HEK293T (cell line): ENCODE data around the gene TKFC.

Source experiments
- CTCF ChIA-PET: fragments of 350-600 bp; formaldehyde crosslinking; extraction: SDS; loops from one replicate; lab custom pipeline; 2021; ENCODE audit warnings: antibody characterized with exemption, inconsistent platforms; lab: Yijun Ruan, JAX
- POLR2A ChIA-PET: fragments of 350-600 bp; formaldehyde crosslinking; extraction: SDS; loops from one replicate; lab custom pipeline; 2020; ENCODE audit warnings: antibody characterized with exemption, inconsistent platforms; lab: Yijun Ruan, JAX
- DNase-seq: peaks from one replicate; pipeline ENCODE4 v3.0.0; 2012; ENCODE audit warnings: mixed read lengths; ENCODE audit errors: extremely low spot score
- ARNT ChIP-seq: fragments of 450-650 bp; IDR thresholded peaks from 2 replicates; pipeline ENCODE4 v1.6.1; 2017; ENCODE audit warnings: mild to moderate bottlenecking
- BHLHE40 ChIP-seq: fragments of 450-650 bp; IDR thresholded peaks from 2 replicates; pipeline ENCODE4 v1.6.1; 2016; ENCODE audit warnings: mild to moderate bottlenecking, moderate library complexity, borderline replicate concordance
- CTBP1 ChIP-seq: fragments of 450-650 bp; IDR thresholded peaks from 2 replicates; pipeline ENCODE4 v1.6.1; 2016; ENCODE audit warnings: borderline replicate concordance
- ELF4 ChIP-seq: fragments of 450-650 bp; IDR thresholded peaks from 2 replicates; pipeline ENCODE4 v1.6.1; 2017; ENCODE audit warnings: antibody characterized with exemption
- FOXA1 ChIP-seq: fragments of 450-650 bp; IDR thresholded peaks from 2 replicates; pipeline ENCODE4 v1.6.1; 2016; ENCODE audit warnings: mild to moderate bottlenecking
- FOXK2 ChIP-seq: fragments of 450-650 bp; IDR thresholded peaks from 2 replicates; pipeline ENCODE4 v1.6.1; 2016; ENCODE audit warnings: mild to moderate bottlenecking
- FOXM1 ChIP-seq: fragments of 450-650 bp; IDR thresholded peaks from 2 replicates; pipeline ENCODE4 v1.6.1; 2017; ENCODE audit warnings: mild to moderate bottlenecking, borderline replicate concordance
- HDGF ChIP-seq: fragments of 450-650 bp; IDR thresholded peaks from 2 replicates; pipeline ENCODE4 v1.6.1; 2017; ENCODE audit warnings: antibody characterized with exemption, borderline replicate concordance
- L3MBTL2 ChIP-seq: fragments of 450-650 bp; conservative IDR thresholded peaks from 2 replicates; pipeline ENCODE4 v1.6.1; 2016; ENCODE audit warnings: mild to moderate bottlenecking
- LEF1 ChIP-seq: fragments of 450-650 bp; IDR thresholded peaks from 2 replicates; pipeline ENCODE4 v1.6.1; 2017; ENCODE audit warnings: mild to moderate bottlenecking, borderline replicate concordance
- NFRKB ChIP-seq: fragments of 450-650 bp; IDR thresholded peaks from 2 replicates; pipeline ENCODE4 v1.6.1; 2016; ENCODE audit warnings: mild to moderate bottlenecking, moderate library complexity
- PKNOX1 ChIP-seq: fragments of 450-650 bp; IDR thresholded peaks from 2 replicates; pipeline ENCODE4 v1.6.1; 2016
- SP1 ChIP-seq: fragments of 450-650 bp; IDR thresholded peaks from 2 replicates; pipeline ENCODE4 v1.6.1; 2017
- SUZ12 ChIP-seq: fragments of 450-650 bp; IDR thresholded peaks from 2 replicates; pipeline ENCODE4 v1.6.1; 2016; ENCODE audit warnings: mild to moderate bottlenecking
- TARDBP ChIP-seq: fragments of 450-650 bp; IDR thresholded peaks from 2 replicates; pipeline ENCODE4 v1.6.1; 2016
- ZNF384 ChIP-seq: fragments of 450-650 bp; IDR thresholded peaks from 2 replicates; pipeline ENCODE4 v1.6.1; 2016

The TKFC gene

GRCh38 chr11:61338783-61339489, 5.9 kb downstream of the TKFC start:
- no peak for DNase-seq
- TF ChIP-seq FOXA1 = no peak
- TF ChIP-seq L3MBTL2 = no peak
- no peak for TF ChIP-seq FOXM1
- no peak for TF ChIP-seq FOXK2
- TF ChIP-seq TARDBP = no peak
- no peak for TF ChIP-seq HDGF
- no peak for TF ChIP-seq LEF1
- CTCF ChIA-PET = no interaction called here
- POLR2A ChIA-PET = interaction anchor here (0.6 to 7.2 kb wide), 2 partner anchors 23 to 257 kb away, joined by 3 to 103 read pairs; partner anchors contain the start of genes CYB561A3 and TMEM138

DNA sequence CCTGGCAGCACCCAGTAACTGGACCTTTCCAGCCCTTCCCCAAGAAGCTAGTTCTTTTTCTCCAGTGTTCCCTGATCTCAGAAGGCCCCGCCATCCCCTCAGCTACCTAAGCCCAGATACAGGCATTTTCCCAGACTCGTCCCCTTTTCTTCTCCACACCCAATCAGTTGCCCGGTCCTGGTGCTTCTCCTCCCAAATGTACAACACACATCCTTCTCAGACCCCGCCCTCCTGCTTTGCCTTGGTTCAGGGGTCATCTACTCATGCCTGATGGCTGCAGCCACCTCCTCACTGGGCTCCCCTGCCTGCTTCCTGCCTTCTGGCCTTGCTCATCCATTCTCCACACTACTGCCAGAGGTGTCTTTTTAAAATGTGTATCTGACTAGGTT, 6.5 kb downstream of the TKFC start:
- POLR2A ChIA-PET = interaction anchor here (0.6 to 7.2 kb wide), 2 partner anchors 22 to 258 kb away, joined by 3 to 103 read pairs; partner anchors contain the start of genes CYB561A3 and TMEM138
- CTCF ChIA-PET = no interaction called here

DNA sequence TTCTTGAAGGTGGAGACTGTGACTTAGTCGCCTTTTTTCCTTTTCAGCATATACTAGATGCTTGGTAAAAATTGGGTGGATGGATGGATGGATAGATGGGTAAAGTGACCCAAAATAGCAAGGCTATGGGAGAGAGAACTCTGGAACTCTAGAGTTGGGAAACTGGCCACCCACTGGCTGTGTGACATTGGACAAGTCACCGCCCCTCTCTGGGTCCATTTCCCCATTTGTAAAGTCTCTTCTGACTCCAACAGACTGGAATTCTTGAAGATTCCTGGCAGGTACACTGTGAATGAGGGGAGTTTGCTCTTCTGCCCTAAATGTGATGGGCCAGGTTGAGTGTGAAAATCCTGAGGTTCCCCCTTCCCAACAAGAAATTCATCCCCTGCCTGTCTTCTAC, 8.0 kb downstream of the TKFC start:
- POLR2A ChIA-PET = interaction anchor here (2.2 kb wide), 1 partner anchor 21 kb away, joined by 12 read pairs; the partner anchor contains the start of genes CYB561A3 and TMEM138
- CTCF ChIA-PET = interaction anchor here (1.2 kb wide), 1 partner anchor 45 kb away, joined by 5 read pairs; no protein-coding TSS in a partner anchor
- TF ChIP-seq ZNF384 = no peak
- no peak for DNase-seq

More for the DNA sequence above, 6.5 kb downstream of the TKFC start:
- TF ChIP-seq BHLHE40 (no peak), SP1 (no peak), ARNT (no peak), FOXA1 (no peak), TARDBP (no peak), CTBP1 (no peak)
- no peak for DNase-seq

DNA sequence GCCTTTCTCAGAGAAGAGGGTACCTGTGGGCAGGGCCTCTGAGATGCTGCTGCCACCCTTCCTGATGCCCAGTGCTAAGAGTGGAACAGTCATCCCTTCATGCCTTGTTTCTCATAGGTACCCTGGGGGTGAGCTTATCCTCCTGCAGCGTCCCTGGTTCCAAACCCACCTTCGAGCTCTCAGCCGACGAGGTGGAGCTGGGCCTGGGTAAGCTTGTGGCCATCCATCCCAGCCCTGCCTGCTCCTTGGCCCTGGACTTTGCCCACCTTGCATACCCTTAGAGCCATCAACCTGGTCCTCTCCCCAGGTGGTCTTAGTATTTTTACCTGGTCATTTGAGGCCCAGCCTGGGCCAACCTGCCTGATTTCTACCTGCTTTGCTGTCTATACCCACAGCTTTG, 8.7 kb downstream of the TKFC start:
- POLR2A ChIA-PET = interaction anchor here (1.4 to 2.2 kb wide), 2 partner anchors 20 to 21 kb away, joined by 3 to 12 read pairs; partner anchors contain the start of genes CYB561A3 and TMEM138

GRCh38 chr11:61342207-61342803, 9.3 kb downstream of the TKFC start:
- ChIA-PET CTCF (interaction anchor here (1.2 kb wide), 1 partner anchor 43 kb away, joined by 5 read pairs; no protein-coding TSS in a partner anchor), POLR2A (interaction anchor here (1.4 to 2.2 kb wide), 2 partner anchors 19 to 21 kb away, joined by 3 to 12 read pairs; partner anchors contain the start of genes CYB561A3 and TMEM138)
- DNase-seq = no peak
- TF ChIP-seq L3MBTL2 = no peak
- TF ChIP-seq FOXA1 = no peak
- no peak for TF ChIP-seq ARNT
- no peak for TF ChIP-seq CTBP1
- TF ChIP-seq HDGF = no peak
- TF ChIP-seq SP1 = no peak
- TF ChIP-seq ELF4 = no peak
- no peak for TF ChIP-seq NFRKB
- no peak for TF ChIP-seq BHLHE40
- no peak for TF ChIP-seq FOXK2
- no peak for TF ChIP-seq LEF1
- TF ChIP-seq SUZ12 = no peak
- no peak for TF ChIP-seq PKNOX1
- TF ChIP-seq TARDBP = no peak
- no peak for TF ChIP-seq FOXM1

More for the DNA sequence above, 8.7 kb downstream of the TKFC start:
- no peak for TF ChIP-seq PKNOX1
- TF ChIP-seq L3MBTL2 = no peak
- no peak for TF ChIP-seq FOXK2
- no peak for TF ChIP-seq SUZ12
- no peak for TF ChIP-seq LEF1
- TF ChIP-seq HDGF = no peak
- no peak for TF ChIP-seq FOXM1
- TF ChIP-seq SP1 = no peak
- TF ChIP-seq FOXA1 = no peak
- CTCF ChIA-PET = interaction anchor here (0.6 to 1.2 kb wide), 2 partner anchors 44 to 279 kb away, joined by 3 to 5 read pairs; no protein-coding TSS in a partner anchor
- no peak for DNase-seq

GRCh38 chr11:61343792-61344745, 11.0 kb downstream of the TKFC start:
- TF ChIP-seq ARNT (no peak), LEF1 (no peak), SP1 (no peak), L3MBTL2 (no peak), ZNF384 (no peak), ELF4 (no peak), PKNOX1 (no peak), BHLHE40 (no peak), FOXA1 (no peak), SUZ12 (no peak)
- ChIA-PET POLR2A (interaction anchor here (1.7 kb wide), 1 partner anchor 8 kb away, joined by 4 read pairs; no protein-coding TSS in a partner anchor), CTCF (interaction anchor here (0.8 kb wide), 1 partner anchor 8 kb away, joined by 7 read pairs; no protein-coding TSS in a partner anchor)
- DNase-seq = no peak
